Measurements from ENCODE around the gene FTH1.

GRCh38 chr11:62012451-62012831 lies 45.0 kb upstream of the FTH1 start:
- TF ChIP-seq YY1 (IDR thresholded peaks at IDR 0.05; ENCODE audit: extremely low read depth, insufficient replicate concordance, low read depth, low read length) = no peak
- no peak for TF ChIP-seq CTCF (IDR thresholded peaks at IDR 0.05 in 2 of 3, conservative IDR thresholded peaks at IDR 0.05 in 1 of 3; ENCODE audit: borderline replicate concordance in 1 of 3, insufficient read depth in 1 of 3, low read depth in 2 of 3, low read length in 2 of 3)
- no peak for TF ChIP-seq MAX (IDR thresholded peaks at IDR 0.05)
- TF ChIP-seq EZH2 (IDR thresholded peaks at IDR 0.05) = no peak
- no peak for TF ChIP-seq SIN3A (IDR thresholded peaks at IDR 0.05; ENCODE audit: low read depth)
- TF ChIP-seq EZH2phosphoT487 (IDR thresholded peaks at IDR 0.05; ENCODE audit: borderline replicate concordance) = no peak
- TF ChIP-seq SP1 (IDR thresholded peaks at IDR 0.05; ENCODE audit: low read depth) = no peak
- no peak for TF ChIP-seq TCF7L2 (IDR thresholded peaks at IDR 0.05; ENCODE audit: borderline replicate concordance, extremely low read depth, insufficient read depth, insufficient read length)
- TF ChIP-seq RAD21 (IDR thresholded peaks at IDR 0.05; ENCODE audit: low read depth) = no peak
